GM12878 (cell line): ENCODE data around the gene LHFPL2. TPM values are rescaled to one million over a fixed set of nuclear protein-coding genes. Genes with fewer than 3 reads are reported as not detected.

Experiments
- ATAC-seq: fragments of 200-7000 bp; cut with Tn5 transposase; 3 replicates; pipeline ENCODE4 v1.9.1; 2020; ENCODE audit warnings: mild to moderate bottlenecking, moderate library complexity
- BruUV-seq: library from RNA; stranded (reverse); fragments of 400-500 nt; replicated peaks from 2 replicates; lab custom pipeline; 2021; lab: Mats Ljungman, UMichigan
- CTCF ChIA-PET: fragments of 300-600 bp; sonication (Branson Sonifier 250); formaldehyde crosslinking; extraction: SDS; loops from one replicate; lab custom pipeline; 2021; ENCODE audit warnings: inconsistent platforms; lab: Yijun Ruan, JAX
- POLR2A ChIA-PET: fragments of 350-600 bp; formaldehyde crosslinking; extraction: SDS; loops from one replicate; lab custom pipeline; 2021; ENCODE audit warnings: inconsistent platforms; lab: Charles Lee
- RAD21 ChIA-PET: fragments of 300-600 bp; sonication (Branson Sonifier 250); formaldehyde crosslinking; loops from one replicate; lab custom pipeline; 2023; ENCODE audit warnings: antibody characterized with exemption; ENCODE audit not compliant: unreplicated experiment; lab: Charles Lee
- SMC1A ChIA-PET: fragments of 300-600 bp; sonication (Branson Sonifier 250); formaldehyde crosslinking; loops from one replicate; lab custom pipeline; 2023; ENCODE audit not compliant: unreplicated experiment, uncharacterized antibody; lab: Charles Lee
- DNase-seq: peaks from one replicate; pipeline ENCODE4 v3.0.0-alpha.2; 2011; ENCODE audit warnings: low read depth, low spot score
- FAIRE-seq: peaks from 3 replicates; lab custom pipeline; 2011; peaks lifted over from hg19 to GRCh38; lab: Jason Lieb, UNC
- H2AFZ ChIP-seq: 2 replicates; pipeline ENCODE4 v1.6.0; 2011; ENCODE audit warnings: low read depth, low read length, control low read depth; ENCODE audit not compliant: control insufficient read depth
- H3K27ac ChIP-seq: 2 replicates; pipeline ENCODE4 v1.5.1; 2011; ENCODE audit warnings: control low read depth; ENCODE audit not compliant: control insufficient read depth, insufficient read depth
- H3K27me3 ChIP-seq, 2 experiments: replicated peaks in 1 of 2; 2 replicates each; pipeline versions ENCODE4 v1.6.0 to v1.6.1; 2011; ENCODE audit warnings: low read length in 1 of 2; ENCODE audit not compliant: control insufficient read depth in 2 of 2, insufficient read depth in 2 of 2
- H3K36me3 ChIP-seq, 2 experiments: 2 replicates each; pipeline ENCODE4 v1.5.1; 2011; ENCODE audit warnings: low read length in 1 of 2; ENCODE audit not compliant: control insufficient read depth in 2 of 2, insufficient read depth in 2 of 2
- H3K4me1 ChIP-seq: 2 replicates; pipeline ENCODE4 v1.6.1; 2011; ENCODE audit warnings: mild to moderate bottlenecking, low read length, moderate library complexity, mixed read lengths; ENCODE audit not compliant: control insufficient read depth, insufficient read depth
- H3K4me2 ChIP-seq: 2 replicates; pipeline ENCODE4 v1.6.0; 2011; ENCODE audit warnings: control low read depth; ENCODE audit not compliant: control insufficient read depth, insufficient read depth
- H3K4me3 ChIP-seq: fragments of 200-600 bp; sonication (generic); 2 replicates; pipeline ENCODE4 v1.5.1; 2016
- H3K79me2 ChIP-seq: 2 replicates; pipeline ENCODE4 v1.6.0; 2011; ENCODE audit warnings: low read length; ENCODE audit not compliant: control insufficient read depth, insufficient read depth
- H3K9ac ChIP-seq: 2 replicates; pipeline ENCODE4 v1.8.0; 2011; ENCODE audit warnings: low read length, control low read depth, mixed read lengths; ENCODE audit not compliant: control insufficient read depth, insufficient read depth
- H3K9me3 ChIP-seq: replicated peaks from 3 replicates; pipeline ENCODE4 v1.5.1; 2011; ENCODE audit warnings: mild to moderate bottlenecking, low read length; ENCODE audit not compliant: control insufficient read depth, insufficient read depth
- H4K20me1 ChIP-seq: 2 replicates; pipeline ENCODE4 v1.6.0; 2011; ENCODE audit not compliant: control insufficient read depth, insufficient read depth
- CEBPZ ChIP-seq: fragments of 150-350 bp; IDR thresholded peaks from 2 replicates; pipeline ENCODE4 v1.6.1; 2016; ENCODE audit warnings: low read depth, low read length
- HDAC2 ChIP-seq: fragments of 200-600 bp; sonication (generic); IDR thresholded peaks from 2 replicates; pipeline ENCODE4 v1.6.1; 2017
- JUND ChIP-seq: IDR thresholded peaks from 2 replicates; pipeline ENCODE4 v1.6.1; 2012; ENCODE audit warnings: low read depth, mild to moderate bottlenecking, low read length, improper control_type of control experiment, moderate library complexity
- MXI1 ChIP-seq: fragments of 150-350 bp; IDR thresholded peaks from 2 replicates; pipeline ENCODE4 v1.6.1; 2011; ENCODE audit warnings: low read depth, mild to moderate bottlenecking, inconsistent platforms, low read length, improper control_type of control experiment
- SUZ12 ChIP-seq: fragments of 200-600 bp; sonication (generic); IDR thresholded peaks from one replicate; pipeline ENCODE4 v1.6.1; 2018; ENCODE audit warnings: antibody characterized with exemption, mild to moderate bottlenecking; ENCODE audit not compliant: unreplicated experiment
- WGBS: methylation state at CpG from one replicate; pipeline ENCODE4 v1.1.6; 2016; ENCODE audit warnings: low lambda C conversion rate; ENCODE audit not compliant: insufficient replicate concordance, insufficient coverage; ENCODE audit errors: missing lambda C conversion rate; 5-methylcytosine and 5-hydroxymethylcytosine counted together
- in situ Hi-C: fragments of 300-500 bp; cut with MboI; formaldehyde crosslinking; loops from 9 replicates; pipeline ENCODE4 v1.14.3; 2018; ENCODE audit warnings: mixed read lengths
- intact Hi-C: fragments of 100-400 bp; cut with micrococcal nuclease; formaldehyde crosslinking; loops from one replicate; pipeline ENCODE4 v1.14.2; 2022; ENCODE audit not compliant: unreplicated experiment
- polyA plus RNA-seq, 11 experiments: library from polyadenylated mRNA; depleted of rRNA in 4 of 11; unstranded in 6 of 11; stranded (reverse) in 5 of 11; fragments of >200 nt; fragmentation: Nextera tagmentation in 4 of 11; fragmentation: Illumina TruSeq in 1 of 11; extraction: Ambion mirVana in 4 of 11; extraction: Trizol in 1 of 11; gene quantifications; 1 replicate in 1 of 11; 2 replicates in 10 of 11; pipeline versions ENCODE4 v1.2.1 to v1.2.3, GENCODE V29; 2011 to 2016; ENCODE audit warnings: inconsistent platforms in 2 of 11, missing spikeins in 2 of 11, low read depth in 1 of 11
- total RNA-seq, 4 experiments: library from RNA; depleted of rRNA in 3 of 4; stranded (reverse); fragments of >200 nt in 3 of 4; fragmentation: Illumina TruSeq in 1 of 4; extraction: Trizol in 1 of 4; gene quantifications; 2 replicates each; pipeline versions ENCODE4 v1.2.1 to v1.2.3, GENCODE V29; 2013 to 2021

LHFPL2 gene
- total and polyA plus RNA-seq, 10 of the 15 experiments (the other 5 are each of a cell fraction or from before 2014, with no cell fraction given), result 4.1 to 21.8 (median 12.5) TPM

- Histone ChIP-seq H3K9ac (no peak overlapping the region), H3K79me2 (no peaks in the 10 kb centered on the region), H3K9me3 (peaks cover 4% of the 10 kb centered on the region; the same call in 2 of the 3 replicates), H3K36me3 (peaks cover 14 to 21% of the 10 kb centered on the region in 2 experiments), H4K20me1 (no peaks in the 10 kb centered on the region), H2AFZ (no peak overlapping the region), H3K27ac (no peak overlapping the region), H3K4me1 (no peaks in the 10 kb centered on the region), H3K4me3 (no peak overlapping the region), H3K27me3 (no peaks in the 10 kb centered on the region), H3K4me2 (no peak overlapping the region)
- FAIRE-seq (no peak), ATAC-seq (no peak), DNase-seq (no peak)
- POLR2A ChIA-PET, result interaction anchor here (0.6 kb wide), 1 partner anchor 136 kb away, joined by 4 read pairs; no protein-coding TSS in a partner anchor
- BruUV-seq, result no TSS peak
- intact Hi-C loops (no loop called here), in situ Hi-C loops (no loop called here)
- 98% methylated on average over 10 of the region's 10 CpGs for WGBS
- RAD21 ChIA-PET, result interaction anchor here (1.2 kb wide), 1 partner anchor 22 kb away, joined by 3 read pairs; no protein-coding TSS in a partner anchor
- CTCF ChIA-PET, result interaction anchor here (1.3 kb wide), 1 partner anchor 12 kb away, joined by 3 read pairs; no protein-coding TSS in a partner anchor
- TF ChIP-seq JUND, result no peak
- TF ChIP-seq SUZ12, result no peak
- TF ChIP-seq MXI1, result no peak
- no peak for TF ChIP-seq HDAC2
- TF ChIP-seq CEBPZ, result no peak
- SMC1A ChIA-PET, result interaction anchor here (0.9 to 1.8 kb wide), 3 partner anchors 11 to 151 kb away, joined by 3 to 7 read pairs (median 4); no protein-coding TSS in a partner anchor
Observed at GRCh38 chr5:78618303-78618702, 30.3 kb downstream of the LHFPL2 start.
